22Rv1 (cell line): ENCODE measurements around the gene TMEM217.

Experiments used
- ZFX ChIP-seq: fragments of 450-650 bp; IDR thresholded peaks from 2 replicates; pipeline ENCODE4 v1.6.1; 2017; ENCODE audit warnings: antibody characterized with exemption, borderline replicate concordance
- TF ChIP-seq, protein P1 (sequence below): fragments of 450-650 bp; IDR thresholded peaks from 2 replicates; pipeline ENCODE4 v1.5.1; 2017; ENCODE audit warnings: mild to moderate bottlenecking

DNA sequence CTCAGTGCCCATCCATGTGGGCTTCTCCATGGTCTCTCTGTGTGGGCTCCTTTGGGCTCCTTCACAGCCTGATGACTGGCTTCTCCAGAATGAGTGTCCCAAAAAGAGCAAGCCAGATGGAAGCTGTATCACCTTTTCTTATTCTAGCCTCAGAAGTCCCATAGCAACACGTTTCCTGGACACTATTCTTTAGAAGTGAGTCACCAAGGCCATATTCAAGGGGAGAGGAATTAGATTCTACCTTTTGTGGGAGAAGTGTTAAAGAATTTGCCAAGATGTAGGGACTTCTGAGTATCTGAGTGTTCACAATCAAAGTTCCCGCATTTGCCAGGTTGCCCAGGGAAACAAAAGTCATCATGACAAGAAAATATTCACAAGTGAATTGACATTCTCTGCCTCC, 21.0 kb downstream of the TMEM217 start:
- TF ChIP-seq, protein P1, sequence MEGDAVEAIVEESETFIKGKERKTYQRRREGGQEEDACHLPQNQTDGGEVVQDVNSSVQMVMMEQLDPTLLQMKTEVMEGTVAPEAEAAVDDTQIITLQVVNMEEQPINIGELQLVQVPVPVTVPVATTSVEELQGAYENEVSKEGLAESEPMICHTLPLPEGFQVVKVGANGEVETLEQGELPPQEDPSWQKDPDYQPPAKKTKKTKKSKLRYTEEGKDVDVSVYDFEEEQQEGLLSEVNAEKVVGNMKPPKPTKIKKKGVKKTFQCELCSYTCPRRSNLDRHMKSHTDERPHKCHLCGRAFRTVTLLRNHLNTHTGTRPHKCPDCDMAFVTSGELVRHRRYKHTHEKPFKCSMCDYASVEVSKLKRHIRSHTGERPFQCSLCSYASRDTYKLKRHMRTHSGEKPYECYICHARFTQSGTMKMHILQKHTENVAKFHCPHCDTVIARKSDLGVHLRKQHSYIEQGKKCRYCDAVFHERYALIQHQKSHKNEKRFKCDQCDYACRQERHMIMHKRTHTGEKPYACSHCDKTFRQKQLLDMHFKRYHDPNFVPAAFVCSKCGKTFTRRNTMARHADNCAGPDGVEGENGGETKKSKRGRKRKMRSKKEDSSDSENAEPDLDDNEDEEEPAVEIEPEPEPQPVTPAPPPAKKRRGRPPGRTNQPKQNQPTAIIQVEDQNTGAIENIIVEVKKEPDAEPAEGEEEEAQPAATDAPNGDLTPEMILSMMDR, result no peak
- no peak for TF ChIP-seq ZFX
